CD4-positive, alpha-beta T cell treated with Interleukin-21 for 1 hour (primary cell): ENCODE data around the gene PHLDB1.
"Not testable (repeated sequence)": the region's sequence is repeated elsewhere in the genome, so short reads cannot be mapped to it uniquely, and the experiment has no call there.

Experiments used
- DNase-seq: peaks from one replicate; pipeline ENCODE4 v3.0.0-alpha.2; 2020

PHLDB1 gene

GRCh38 chr11:118660681-118661424, 53.4 kb downstream of the PHLDB1 start:
- no peak for DNase-seq

- DNase-seq, result no peak
These were observed 54.2 kb downstream of the PHLDB1 start for GRCh38 chr11:118661425-118662301.

GRCh38 chr11:118662401-118663271, 55.2 kb downstream of the PHLDB1 start:
- no peak for DNase-seq

GRCh38 chr11:118663381-118663780, 56.0 kb downstream of the PHLDB1 start:
- no peak for DNase-seq

- DNase-seq, result no peak
These were observed 56.5 kb downstream of the PHLDB1 start for GRCh38 chr11:118663902-118664301.

- DNase-seq, result no peak
These were observed 59.0 kb downstream of the PHLDB1 start for GRCh38 chr11:118666371-118666770.

- no peak for DNase-seq
These were observed 62.6 kb downstream of the PHLDB1 start for GRCh38 chr11:118670063-118670462.

- DNase-seq, result no peak
These were observed 63.8 kb downstream of the PHLDB1 start for GRCh38 chr11:118671254-118671653.

GRCh38 chr11:118672846-118673245, 65.4 kb downstream of the PHLDB1 start:
- no peak for DNase-seq

- DNase-seq, result no peak
These were observed 66.1 kb downstream of the PHLDB1 start for GRCh38 chr11:118673361-118674081.

- no peak for DNase-seq
These were observed 66.6 kb downstream of the PHLDB1 start for GRCh38 chr11:118674082-118674435.

- DNase-seq, result no peak
These were observed 70.6 kb downstream of the PHLDB1 start for GRCh38 chr11:118677977-118678376.

GRCh38 chr11:118678908-118679307, 71.5 kb downstream of the PHLDB1 start:
- not testable (repeated sequence) for DNase-seq

GRCh38 chr11:118679483-118679882, 72.1 kb downstream of the PHLDB1 start, which contains the start of gene TREH:
TSS of gene TREH (minus strand) at chr11:118679650. CDS start at chr11:118679627, 23 bp downstream.
- DNase-seq, result no peak

GRCh38 chr11:118682372-118682771, 75.0 kb downstream of the PHLDB1 start:
- no peak for DNase-seq

GRCh38 chr11:118682939-118683338, 75.5 kb downstream of the PHLDB1 start:
- not testable (repeated sequence) for DNase-seq

- DNase-seq, result no peak
These were observed 76.8 kb downstream of the PHLDB1 start for GRCh38 chr11:118684187-118684586.

- no peak for DNase-seq
These were observed 80.5 kb downstream of the PHLDB1 start for GRCh38 chr11:118687906-118688305.

- DNase-seq, result peak; percentile 60
These were observed 80.9 kb downstream of the PHLDB1 start for GRCh38 chr11:118688339-118688738.

- DNase-seq, result no peak
These were observed 81.6 kb downstream of the PHLDB1 start for GRCh38 chr11:118688851-118689502.

- DNase-seq, result no peak
These were observed 82.1 kb downstream of the PHLDB1 start for GRCh38 chr11:118689503-118689851.
